Measurements from ENCODE around the gene ANKH.

Gene ANKH

DNA sequence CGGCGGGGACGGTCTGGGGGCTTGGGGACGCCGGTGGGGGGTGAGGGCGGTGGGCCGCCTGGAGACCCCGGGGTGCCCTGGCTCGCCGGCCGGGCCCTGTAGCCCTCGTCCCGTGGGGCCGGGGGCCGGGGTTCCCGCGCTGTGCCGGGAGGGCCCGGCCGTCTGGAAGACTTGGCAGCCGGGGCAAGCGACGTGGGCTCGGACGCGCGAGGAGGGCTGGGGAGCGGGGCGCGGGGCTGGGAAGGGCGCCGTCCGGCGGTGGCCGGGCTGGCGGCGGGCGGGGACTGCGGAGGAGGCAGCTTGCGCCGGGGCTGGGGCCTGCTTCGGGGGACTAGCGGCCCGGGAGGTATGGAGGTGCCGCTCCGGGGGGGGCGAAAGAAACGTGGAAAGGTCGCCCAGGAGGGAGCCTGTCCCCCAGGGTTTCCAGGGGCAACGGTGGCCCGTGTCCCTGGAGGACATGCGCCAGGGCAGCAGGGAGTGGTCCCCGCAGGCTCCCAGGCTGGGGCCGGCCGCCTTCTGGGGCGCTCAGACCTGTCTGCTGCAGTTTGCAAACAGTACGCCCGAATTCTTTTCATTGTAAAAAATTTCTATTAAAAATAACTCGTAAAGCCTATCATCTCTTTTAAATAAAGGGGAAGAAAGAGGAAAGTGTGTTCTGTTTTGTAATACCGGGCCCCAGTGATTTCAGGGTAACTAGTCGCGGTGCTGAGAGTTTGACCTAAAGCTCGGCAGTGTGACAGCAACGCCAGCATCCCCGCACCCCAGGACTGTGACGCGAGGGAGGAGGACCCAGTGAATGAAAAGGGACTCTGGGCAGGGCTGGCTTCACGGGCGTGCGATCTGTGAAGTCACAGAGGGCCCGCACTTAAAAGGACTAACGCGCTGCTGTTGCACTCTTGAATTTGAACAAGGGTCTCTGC lies 752 bp upstream of the ANKH start:
- Histone ChIP-seq H3K27ac (ENCODE audit: low read depth, low read length) (peak overlapping the region; percentile 89), H3K4me3 (ENCODE audit: low read depth in 1 of 2, low read length in 2 of 2) (peak overlapping the region; percentile 71 to 72), H3K9me3 (ENCODE audit: control insufficient read depth in 1 of 2, low read length in 2 of 2) (no peaks in the 10 kb centered on the region), H3K9ac (ENCODE audit: low read depth in 1 of 2, low read length in 2 of 2) (peak overlapping the region; percentile 59 to 77), H3K36me3 (ENCODE audit: control insufficient read depth in 1 of 2, insufficient read depth in 2 of 2, low read length in 2 of 2) (no peaks in the 10 kb centered on the region), H3K27me3 (ENCODE audit: control insufficient read depth in 1 of 2, insufficient read depth in 2 of 2, low read length in 2 of 2) (no peaks in the 10 kb centered on the region), H3K4me1 (ENCODE audit: control insufficient read depth in 1 of 2, insufficient read depth in 2 of 2, low read length in 2 of 2) (peaks cover 19 to 40% of the 10 kb centered on the region in 2 donors)

DNA sequence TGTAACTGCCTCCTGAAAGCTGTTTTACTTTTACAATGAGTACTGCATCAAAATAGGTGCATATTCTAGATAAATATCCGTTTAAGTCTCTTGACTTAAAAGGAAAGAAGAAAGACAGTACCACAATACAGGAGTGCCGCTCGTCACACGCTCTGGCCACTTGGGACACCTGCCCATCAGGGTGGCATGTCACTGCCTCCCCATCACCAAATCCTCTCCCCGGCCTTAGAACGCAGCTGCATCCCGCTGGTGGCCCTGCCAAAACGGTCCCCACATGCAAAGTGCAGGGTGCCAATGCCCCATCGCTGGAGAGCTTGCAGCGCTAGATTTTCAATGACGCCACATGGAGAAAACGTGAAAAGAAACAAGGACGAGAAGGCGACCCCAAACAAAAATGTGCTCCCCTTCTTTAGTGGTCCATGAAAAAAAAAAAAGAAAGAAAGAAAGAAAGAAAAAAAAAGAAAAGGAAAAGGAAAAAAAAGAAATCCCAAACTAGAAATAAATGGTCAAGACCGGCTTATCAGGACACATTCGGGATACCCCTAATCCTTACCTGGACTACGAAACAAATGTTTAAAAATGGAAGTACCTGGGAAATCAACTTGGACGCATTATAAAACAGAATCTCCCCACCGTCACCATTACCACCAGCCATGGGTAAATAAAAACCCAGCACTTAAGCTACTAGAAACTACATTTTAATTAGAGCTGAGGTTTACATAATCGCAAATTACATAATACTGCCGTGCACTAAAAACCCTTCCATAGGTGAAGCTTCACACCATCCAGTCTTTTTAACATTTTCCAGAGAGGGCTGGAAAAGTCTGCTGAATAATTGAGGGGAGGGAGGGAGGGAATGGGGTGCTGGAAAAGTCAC lies 1.0 kb downstream of the ANKH start:
- Histone ChIP-seq H3K4me1 (ENCODE audit: control insufficient read depth in 1 of 2, insufficient read depth in 2 of 2, low read length in 2 of 2) (peaks cover 19 to 23% of the 10 kb centered on the region in 2 donors), H3K27ac (ENCODE audit: low read depth, low read length) (no peak overlapping the region), H3K4me3 (ENCODE audit: low read depth in 1 of 2, low read length in 2 of 2) (peak overlapping the region; percentile 76 to 91), H3K27me3 (ENCODE audit: control insufficient read depth in 1 of 2, insufficient read depth in 2 of 2, low read length in 2 of 2) (no peaks in the 10 kb centered on the region), H3K36me3 (ENCODE audit: control insufficient read depth in 1 of 2, insufficient read depth in 2 of 2, low read length in 2 of 2) (no peaks in the 10 kb centered on the region), H3K9ac (ENCODE audit: low read depth in 1 of 2, low read length in 2 of 2) (peak overlapping the region; percentile 77 to 81), H3K9me3 (ENCODE audit: control insufficient read depth in 1 of 2, low read length in 2 of 2) (no peaks in the 10 kb centered on the region)

GRCh38 chr5:14869668-14870164 lies 1.9 kb downstream of the ANKH start:
- Histone ChIP-seq H3K4me3 (ENCODE audit: low read depth in 1 of 2, low read length in 2 of 2) (peak overlapping the region; percentile 76 to 91), H3K27me3 (ENCODE audit: control insufficient read depth in 1 of 2, insufficient read depth in 2 of 2, low read length in 2 of 2) (no peaks in the 10 kb centered on the region), H3K9ac (ENCODE audit: low read depth in 1 of 2, low read length in 2 of 2) (peak overlapping the region; percentile 77 to 81), H3K4me1 (ENCODE audit: control insufficient read depth in 1 of 2, insufficient read depth in 2 of 2, low read length in 2 of 2) (peaks cover 19 to 22% of the 10 kb centered on the region in 2 donors), H3K27ac (ENCODE audit: low read depth, low read length) (no peak overlapping the region), H3K36me3 (ENCODE audit: control insufficient read depth in 1 of 2, insufficient read depth in 2 of 2, low read length in 2 of 2) (no peaks in the 10 kb centered on the region), H3K9me3 (ENCODE audit: control insufficient read depth in 1 of 2, low read length in 2 of 2) (no peaks in the 10 kb centered on the region)

GRCh38 chr5:14869233-14869632 lies 2.3 kb downstream of the ANKH start:
- Histone ChIP-seq H3K4me3 (ENCODE audit: low read depth in 1 of 2, low read length in 2 of 2) (peak overlapping the region; percentile 1 to 91), H3K27ac (ENCODE audit: low read depth, low read length) (no peak overlapping the region), H3K9ac (ENCODE audit: low read depth in 1 of 2, low read length in 2 of 2) (no peak overlapping the region), H3K4me1 (ENCODE audit: control insufficient read depth in 1 of 2, insufficient read depth in 2 of 2, low read length in 2 of 2) (peaks cover 19 to 22% of the 10 kb centered on the region in 2 donors), H3K27me3 (ENCODE audit: control insufficient read depth in 1 of 2, insufficient read depth in 2 of 2, low read length in 2 of 2) (no peaks in the 10 kb centered on the region), H3K36me3 (ENCODE audit: control insufficient read depth in 1 of 2, insufficient read depth in 2 of 2, low read length in 2 of 2) (no peaks in the 10 kb centered on the region), H3K9me3 (ENCODE audit: control insufficient read depth in 1 of 2, low read length in 2 of 2) (no peaks in the 10 kb centered on the region)

GRCh38 chr5:14868771-14869170 lies 2.8 kb downstream of the ANKH start:
- no peak overlapping the region for H3K9ac ChIP-seq (ENCODE audit: low read depth in 1 of 2, low read length in 2 of 2)

DNA sequence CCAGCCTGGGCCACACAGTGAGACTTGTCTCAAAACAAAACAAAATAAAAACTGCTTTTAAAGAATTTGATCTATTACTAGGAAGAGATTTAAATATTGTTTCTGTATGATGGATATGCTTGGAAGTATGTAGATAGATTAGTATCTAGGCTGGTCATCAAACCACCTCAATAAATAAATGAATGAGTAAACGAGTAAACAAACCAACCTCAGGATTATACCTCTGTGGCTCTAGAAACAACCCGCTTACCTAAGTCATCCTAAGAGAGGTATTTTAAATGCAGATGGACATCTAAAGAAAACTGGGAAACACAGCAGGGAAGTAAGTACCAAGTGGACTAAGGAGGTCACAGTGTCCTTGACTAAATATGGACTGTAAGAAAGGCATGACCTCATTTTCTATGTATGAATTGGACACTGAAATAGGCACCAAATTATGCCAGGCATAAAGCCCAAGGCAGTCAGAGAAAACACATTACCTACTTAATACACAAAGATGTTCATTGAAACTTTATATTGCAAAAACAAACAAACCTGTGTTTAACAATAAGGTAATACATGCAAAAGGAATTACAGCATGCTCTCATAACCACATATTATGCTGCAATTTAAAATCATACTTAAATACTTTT lies 7.3 kb downstream of the ANKH start:
- Histone ChIP-seq H3K27ac (ENCODE audit: low read depth, low read length) (no peak overlapping the region), H3K36me3 (ENCODE audit: control insufficient read depth in 1 of 2, insufficient read depth in 2 of 2, low read length in 2 of 2) (no peaks in the 10 kb centered on the region), H3K4me3 (ENCODE audit: low read depth in 1 of 2, low read length in 2 of 2) (no peak overlapping the region), H3K9ac (ENCODE audit: low read depth in 1 of 2, low read length in 2 of 2) (no peak overlapping the region), H3K9me3 (ENCODE audit: control insufficient read depth in 1 of 2, low read length in 2 of 2) (no peaks in the 10 kb centered on the region), H3K27me3 (ENCODE audit: control insufficient read depth in 1 of 2, insufficient read depth in 2 of 2, low read length in 2 of 2) (no peaks in the 10 kb centered on the region), H3K4me1 (ENCODE audit: control insufficient read depth in 1 of 2, insufficient read depth in 2 of 2, low read length in 2 of 2) (peaks cover 36% of the 10 kb centered on the region in 2 donors)

More at GRCh38 chr5:14868771-14869170, 2.8 kb downstream of the ANKH start:
- H3K27ac ChIP-seq (ENCODE audit: low read depth, low read length): no peak overlapping the region
- peaks cover 20 to 22% of the 10 kb centered on the region in 2 donors for H3K4me1 ChIP-seq (ENCODE audit: control insufficient read depth in 1 of 2, insufficient read depth in 2 of 2, low read length in 2 of 2)
- no peaks in the 10 kb centered on the region for H3K27me3 ChIP-seq (ENCODE audit: control insufficient read depth in 1 of 2, insufficient read depth in 2 of 2, low read length in 2 of 2)
- peak overlapping the region in 1 of 2 donors; percentile 20 for H3K4me3 ChIP-seq (ENCODE audit: low read depth in 1 of 2, low read length in 2 of 2)
- H3K9me3 ChIP-seq (ENCODE audit: control insufficient read depth in 1 of 2, low read length in 2 of 2): no peaks in the 10 kb centered on the region
- H3K36me3 ChIP-seq (ENCODE audit: control insufficient read depth in 1 of 2, insufficient read depth in 2 of 2, low read length in 2 of 2): no peaks in the 10 kb centered on the region

DNA sequence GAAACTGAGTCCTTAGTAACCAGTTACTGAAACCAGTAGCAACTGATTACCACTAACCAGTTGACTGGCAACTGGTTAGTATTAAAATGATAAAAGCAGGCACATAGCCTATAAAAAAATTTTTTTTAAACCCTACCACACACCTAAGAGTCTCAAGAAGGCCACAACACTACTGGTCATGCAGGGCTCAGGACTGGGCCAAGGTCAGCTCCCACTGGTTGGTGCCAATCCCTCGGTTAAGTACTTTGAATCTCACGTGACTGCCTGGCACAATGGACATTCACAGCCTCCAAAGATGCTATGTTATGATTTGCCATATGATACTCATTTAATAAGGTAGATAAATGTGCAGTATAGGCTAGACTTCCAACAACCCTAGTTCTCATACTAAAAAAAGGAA lies 8.5 kb downstream of the ANKH start:
- H3K27ac ChIP-seq (ENCODE audit: low read depth, low read length): no peak overlapping the region
- no peaks in the 10 kb centered on the region for H3K27me3 ChIP-seq (ENCODE audit: control insufficient read depth in 1 of 2, insufficient read depth in 2 of 2, low read length in 2 of 2)
- no peak overlapping the region for H3K9ac ChIP-seq (ENCODE audit: low read depth in 1 of 2, low read length in 2 of 2)
- peaks cover 27 to 32% of the 10 kb centered on the region in 2 donors for H3K4me1 ChIP-seq (ENCODE audit: control insufficient read depth in 1 of 2, insufficient read depth in 2 of 2, low read length in 2 of 2)
- H3K9me3 ChIP-seq (ENCODE audit: control insufficient read depth in 1 of 2, low read length in 2 of 2): no peaks in the 10 kb centered on the region
- no peaks in the 10 kb centered on the region for H3K36me3 ChIP-seq (ENCODE audit: control insufficient read depth in 1 of 2, insufficient read depth in 2 of 2, low read length in 2 of 2)
- H3K4me3 ChIP-seq (ENCODE audit: low read depth in 1 of 2, low read length in 2 of 2): no peak overlapping the region

GRCh38 chr5:14861123-14861765 lies 10.3 kb downstream of the ANKH start:
- no peaks in the 10 kb centered on the region for H3K27me3 ChIP-seq (ENCODE audit: control insufficient read depth in 1 of 2, insufficient read depth in 2 of 2, low read length in 2 of 2)
- H3K36me3 ChIP-seq (ENCODE audit: control insufficient read depth in 1 of 2, insufficient read depth in 2 of 2, low read length in 2 of 2): no peaks in the 10 kb centered on the region
- no peak overlapping the region for H3K9ac ChIP-seq (ENCODE audit: low read depth in 1 of 2, low read length in 2 of 2)
- peak overlapping the region in 1 of 2 donors; percentile 32 for H3K4me3 ChIP-seq (ENCODE audit: low read depth in 1 of 2, low read length in 2 of 2)
- H3K27ac ChIP-seq (ENCODE audit: low read depth, low read length): no peak overlapping the region
- H3K9me3 ChIP-seq (ENCODE audit: control insufficient read depth in 1 of 2, low read length in 2 of 2): no peaks in the 10 kb centered on the region
- peaks cover 27 to 35% of the 10 kb centered on the region in 2 donors for H3K4me1 ChIP-seq (ENCODE audit: control insufficient read depth in 1 of 2, insufficient read depth in 2 of 2, low read length in 2 of 2)

DNA sequence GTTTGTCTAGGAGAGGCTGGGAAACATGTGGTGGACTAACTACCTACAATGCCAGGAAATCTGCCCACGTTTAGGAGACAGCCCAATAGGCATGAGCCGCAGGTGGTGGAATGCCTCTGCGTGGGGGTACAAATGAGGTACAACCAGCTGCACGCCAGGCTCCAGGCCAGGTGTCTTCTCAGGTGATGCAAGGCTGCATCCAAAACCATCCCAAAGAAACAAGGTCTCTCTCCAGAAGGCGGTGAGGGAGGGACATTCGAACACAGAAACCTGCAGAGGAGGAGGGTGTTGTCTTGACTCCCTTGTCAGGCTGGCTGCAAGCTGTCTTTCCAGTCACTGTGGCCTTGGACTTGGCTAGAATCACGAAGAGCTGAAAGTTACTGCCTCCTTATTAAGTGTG lies 11.6 kb downstream of the ANKH start:
- Histone ChIP-seq H3K4me1 (ENCODE audit: control insufficient read depth in 1 of 2, insufficient read depth in 2 of 2, low read length in 2 of 2) (peaks cover 34 to 40% of the 10 kb centered on the region in 2 donors), H3K27me3 (ENCODE audit: control insufficient read depth in 1 of 2, insufficient read depth in 2 of 2, low read length in 2 of 2) (no peaks in the 10 kb centered on the region), H3K4me3 (ENCODE audit: low read depth in 1 of 2, low read length in 2 of 2) (no peak overlapping the region), H3K27ac (ENCODE audit: low read depth, low read length) (no peak overlapping the region), H3K9me3 (ENCODE audit: control insufficient read depth in 1 of 2, low read length in 2 of 2) (no peaks in the 10 kb centered on the region), H3K9ac (ENCODE audit: low read depth in 1 of 2, low read length in 2 of 2) (no peak overlapping the region), H3K36me3 (ENCODE audit: control insufficient read depth in 1 of 2, insufficient read depth in 2 of 2, low read length in 2 of 2) (no peaks in the 10 kb centered on the region)

Measured in duodenal mucosa (tissue), 2 donors.